ENCODE data around the gene ZRANB1.
"Not testable (repeated sequence)": the region's sequence is repeated elsewhere in the genome, so short reads cannot be mapped to it uniquely, and the experiment has no call there.

ZRANB1 gene

GRCh38 chr10:124967255-124967654 lies 25.3 kb downstream of the ZRANB1 start:
- no peak for DNase-seq

- DNase-seq: no peak
Measured at GRCh38 chr10:124971276-124971675, 29.4 kb downstream of the ZRANB1 start.

GRCh38 chr10:124972637-124973036 lies 30.7 kb downstream of the ZRANB1 start:
- no peak for DNase-seq

- DNase-seq: no peak
Measured at GRCh38 chr10:124974131-124974530, 32.2 kb downstream of the ZRANB1 start.

- no peak for DNase-seq
Measured at GRCh38 chr10:124975977-124976514, 34.1 kb downstream of the ZRANB1 start.

- no peak for DNase-seq
Measured at GRCh38 chr10:124977161-124977560, 35.2 kb downstream of the ZRANB1 start.

GRCh38 chr10:124977648-124978375 lies 35.9 kb downstream of the ZRANB1 start:
- DNase-seq: no peak

- no peak for DNase-seq
Measured at GRCh38 chr10:124978376-124978725, 36.4 kb downstream of the ZRANB1 start.

- DNase-seq: no peak
Measured at GRCh38 chr10:124983321-124983720, 41.4 kb downstream of the ZRANB1 start.

GRCh38 chr10:124984376-124984775 lies 42.5 kb downstream of the ZRANB1 start:
- DNase-seq: no peak

GRCh38 chr10:124985162-124985561 lies 43.2 kb downstream of the ZRANB1 start:
- no peak for DNase-seq

- no peak for DNase-seq
Measured at GRCh38 chr10:124987788-124988187, 45.9 kb downstream of the ZRANB1 start.

- DNase-seq: not testable (repeated sequence)
Measured at GRCh38 chr10:124988753-124989152, 46.8 kb downstream of the ZRANB1 start.

GRCh38 chr10:124989526-124989925 lies 47.6 kb downstream of the ZRANB1 start:
- no peak for DNase-seq

- DNase-seq: no peak
Measured at GRCh38 chr10:124990671-124991625, 49.0 kb downstream of the ZRANB1 start.

- no peak for DNase-seq
Measured at GRCh38 chr10:124991835-124992234, 49.9 kb downstream of the ZRANB1 start.

- no peak for DNase-seq
Measured at GRCh38 chr10:124992462-124993344, 50.8 kb downstream of the ZRANB1 start.

GRCh38 chr10:124993345-124993708 lies 51.4 kb downstream of the ZRANB1 start:
- no peak for DNase-seq

GRCh38 chr10:124993736-124994451 lies 52.0 kb downstream of the ZRANB1 start:
- no peak for DNase-seq

GRCh38 chr10:124994573-124995473 lies 52.9 kb downstream of the ZRANB1 start:
- DNase-seq: no peak

- no peak for DNase-seq
Measured at GRCh38 chr10:124995605-124996004, 53.7 kb downstream of the ZRANB1 start.
